ENCODE measurements around the gene HLA-B. TPM values are rescaled to one million over a fixed set of nuclear protein-coding genes. Genes with fewer than 3 reads are reported as not detected.

HLA-B gene
- total and polyA plus RNA-seq, 2 of the 8 experiments (the other 6 are each of a cell fraction or from before 2014, with no cell fraction given): 154 to 233 TPM

- no peaks in the 10 kb centered on the region for H3K36me3 ChIP-seq (ENCODE audit: control insufficient read depth in 2 of 4, insufficient read depth in 4 of 4, low read length in 3 of 4)
- POLR2A ChIA-PET (ENCODE audit: partially characterized antibody): no interaction called here
- no peak overlapping the region for H3K27ac ChIP-seq (ENCODE audit: low read depth, low read length)
These were observed 39.9 kb downstream of the HLA-B start for GRCh38 chr6:31317036-31317435.

More at GRCh38 chr6:31317036-31317435, 39.9 kb downstream of the HLA-B start:
- no peak for TF ChIP-seq EGR1 (IDR thresholded peaks at IDR 0.05; ENCODE audit: borderline replicate concordance, low read depth, low read length)
- no peak for TF ChIP-seq SP4 (IDR thresholded peaks at IDR 0.05; ENCODE audit: low read length)
- TF ChIP-seq RAD21 (IDR thresholded peaks at IDR 0.05 in 1 of 2, conservative IDR thresholded peaks at IDR 0.05 in 1 of 2; ENCODE audit: low read depth in 2 of 2, low read length in 2 of 2): no peak
- H3K4ac ChIP-seq (replicated peaks; ENCODE audit: insufficient read length, low read depth, low read length): no peak overlapping the region
- no peak overlapping the region for H2BK12ac ChIP-seq (ENCODE audit: low read depth, low read length)
- H2AFZ ChIP-seq (ENCODE audit: low read length): no peak overlapping the region
- no peak overlapping the region for H4K91ac ChIP-seq (replicated peaks; ENCODE audit: insufficient read length, low read length)
- no peak overlapping the region for H3K4me2 ChIP-seq (ENCODE audit: insufficient read depth in 1 of 2, low read depth in 2 of 2, low read length in 2 of 2)
- H3K4me1 ChIP-seq (replicated peaks in 1 of 4; ENCODE audit: control insufficient read depth in 3 of 4, insufficient read depth in 4 of 4, low read length in 3 of 4): no peaks in the 10 kb centered on the region
- no peak overlapping the region for H3K9ac ChIP-seq (replicated peaks in 1 of 4; ENCODE audit: extremely low read depth in 1 of 4, low read depth in 3 of 4, low read length in 3 of 4)
- no peak overlapping the region for H2AK5ac ChIP-seq (ENCODE audit: low read depth, low read length)
- no peak overlapping the region for H2BK20ac ChIP-seq (ENCODE audit: low read length)
- no peak overlapping the region for H3K56ac ChIP-seq (replicated peaks; ENCODE audit: insufficient read length, low read depth, low read length)
- 41% methylated on average over 2 of the region's 2 CpGs; no CpG with 5 or more reads in 1 of the 2 experiments for WGBS, 2 experiments (ENCODE audit: extremely low coverage in 1 of 2, insufficient coverage in 1 of 2, insufficient read length in 1 of 2, insufficient replicate concordance in 2 of 2, low coverage in 1 of 2, low lambda C conversion rate in 2 of 2, missing lambda C conversion rate in 1 of 2)
- no peak overlapping the region for H3K18ac ChIP-seq (ENCODE audit: extremely low read depth, low read length)
- H3K23me2 ChIP-seq (ENCODE audit: low read depth, low read length): no peaks in the 10 kb centered on the region
- H2BK15ac ChIP-seq (ENCODE audit: low read length): no peak overlapping the region
- H3K27me3 ChIP-seq (replicated peaks in 1 of 4; ENCODE audit: control insufficient read depth in 3 of 4, extremely low read depth in 1 of 4, insufficient read depth in 3 of 4, low read length in 3 of 4): no peaks in the 10 kb centered on the region
- no peak overlapping the region for H3K4me3 ChIP-seq (ENCODE audit: extremely low read depth in 1 of 4, insufficient read depth in 2 of 4, low read depth in 3 of 4, low read length in 4 of 4)
- H4K8ac ChIP-seq (ENCODE audit: extremely low read depth, insufficient read depth, low read length): no peak overlapping the region
- H3K14ac ChIP-seq (ENCODE audit: insufficient read length): no peak overlapping the region
- FAIRE-seq (no peak), DNase-seq (ENCODE audit: low read depth in 1 of 2, low spot score in 2 of 2) (no peak)
- H4K20me1 ChIP-seq (replicated peaks in 1 of 2; ENCODE audit: control insufficient read depth in 1 of 2, insufficient read depth in 2 of 2, low read length in 2 of 2): no peaks in the 10 kb centered on the region
- H2BK5ac ChIP-seq (ENCODE audit: low read depth, low read length): no peak overlapping the region
- CTCF ChIA-PET (ENCODE audit: partially characterized antibody): no interaction called here
- H3K79me2 ChIP-seq (ENCODE audit: control insufficient read depth in 1 of 2, insufficient read depth in 2 of 2, low read length in 2 of 2): no peaks in the 10 kb centered on the region
- H3K79me1 ChIP-seq (ENCODE audit: low read depth, low read length): no peaks in the 10 kb centered on the region
- H2BK120ac ChIP-seq (replicated peaks; ENCODE audit: low read depth, low read length): no peak overlapping the region
- no peak overlapping the region for H4K5ac ChIP-seq (ENCODE audit: insufficient read length, low read depth, low read length)
- no peaks in the 10 kb centered on the region for H3K9me3 ChIP-seq (ENCODE audit: insufficient read depth in 2 of 2, low read depth in 1 of 2, low read length in 1 of 2)
- H3K23ac ChIP-seq (ENCODE audit: insufficient read length): no peak overlapping the region
